IMR-90 (cell line): ENCODE measurements around the gene KIF13A. TPM values are rescaled to one million over a fixed set of nuclear protein-coding genes. Genes with fewer than 3 reads are reported as not detected.
"Not testable (repeated sequence)": the region's sequence is repeated elsewhere in the genome, so short reads cannot be mapped to it uniquely, and the experiment has no call there.

Source experiments
- ATAC-seq: fragments of 200-7000 bp; cut with Tn5 transposase; 2 replicates; pipeline ENCODE4 v1.9.1; 2020; ENCODE audit warnings: low read depth, mild to moderate bottlenecking, moderate library complexity
- BruUV-seq: library from RNA; stranded (reverse); fragments of 400-500 nt; replicated peaks from 2 replicates; lab custom pipeline; 2021; lab: Mats Ljungman, UMichigan
- CTCF ChIA-PET: fragments of 300-600 bp; formaldehyde crosslinking; extraction: SDS; loops from one replicate; lab custom pipeline; 2021; ENCODE audit warnings: antibody characterized with exemption; lab: Yijun Ruan, JAX
- POLR2A ChIA-PET: fragments of 300-600 bp; sonication (Branson Sonifier 250); formaldehyde crosslinking; loops from one replicate; lab custom pipeline; 2022; ENCODE audit warnings: antibody characterized with exemption; ENCODE audit not compliant: unreplicated experiment; lab: Charles Lee
- DNase-seq: peaks from one replicate; pipeline ENCODE4 v3.0.0; 2013
- H2AFZ ChIP-seq: replicated peaks from 2 replicates; pipeline ENCODE3; 2013; ENCODE audit warnings: low read length, mild to moderate bottlenecking; ENCODE audit not compliant: poor library complexity
- H2AK5ac ChIP-seq: 2 replicates; pipeline ENCODE4 v1.6.1; 2013; ENCODE audit warnings: low read depth, low read length, inconsistent platforms
- H2AK9ac ChIP-seq: replicated peaks from 2 replicates; pipeline ENCODE3; 2013; ENCODE audit warnings: mild to moderate bottlenecking, low read depth, low read length, moderate library complexity; ENCODE audit not compliant: poor library complexity
- H2BK120ac ChIP-seq: 2 replicates; pipeline ENCODE4 v1.6.1; 2013; ENCODE audit warnings: low read depth, low read length, inconsistent platforms
- H2BK15ac ChIP-seq: 3 replicates; pipeline ENCODE4 v1.6.1; 2013; ENCODE audit warnings: low read depth, low read length, inconsistent platforms
- H2BK20ac ChIP-seq: 2 replicates; pipeline ENCODE4 v1.6.1; 2013; ENCODE audit warnings: low read depth, mild to moderate bottlenecking, inconsistent platforms, low read length, moderate library complexity
- H2BK5ac ChIP-seq: 2 replicates; pipeline ENCODE4 v1.6.1; 2013; ENCODE audit warnings: mild to moderate bottlenecking, low read depth, low read length, inconsistent platforms; ENCODE audit not compliant: poor library complexity, severe bottlenecking
- H3K14ac ChIP-seq: replicated peaks from 2 replicates; pipeline ENCODE4 v1.6.1; 2013; ENCODE audit warnings: low read depth, low read length, inconsistent platforms
- H3K18ac ChIP-seq: 2 replicates; pipeline ENCODE4 v1.6.1; 2013; ENCODE audit warnings: low read depth, low read length, control low read depth
- H3K23ac ChIP-seq: 2 replicates; pipeline ENCODE4 v1.6.1; 2013; ENCODE audit warnings: low read depth, low read length, inconsistent platforms
- H3K27ac ChIP-seq: 2 replicates; pipeline ENCODE4 v1.5.1; 2013; ENCODE audit warnings: mild to moderate bottlenecking, control low read depth, low read length; ENCODE audit not compliant: insufficient read depth
- H3K27me3 ChIP-seq: 2 replicates; pipeline ENCODE4 v1.6.1; 2013; ENCODE audit warnings: low read length; ENCODE audit not compliant: control insufficient read depth, insufficient read depth
- H3K36me3 ChIP-seq: 2 replicates; pipeline ENCODE4 v1.6.1; 2013; ENCODE audit warnings: low read length, mixed read lengths; ENCODE audit not compliant: control insufficient read depth, insufficient read depth
- H3K4ac ChIP-seq: 2 replicates; pipeline ENCODE4 v1.6.1; 2013; ENCODE audit warnings: low read depth, low read length, inconsistent platforms
- H3K4me1 ChIP-seq: 2 replicates; pipeline ENCODE4 v1.6.1; 2013; ENCODE audit warnings: low read length, mixed read lengths; ENCODE audit not compliant: control insufficient read depth, insufficient read depth
- H3K4me2 ChIP-seq: 2 replicates; pipeline ENCODE4 v1.6.1; 2013; ENCODE audit warnings: low read depth, mild to moderate bottlenecking, control low read depth, low read length, moderate library complexity
- H3K4me3 ChIP-seq: 2 replicates; pipeline ENCODE4 v1.5.1; 2013; ENCODE audit warnings: low read depth, mild to moderate bottlenecking, control low read depth, low read length, moderate library complexity; ENCODE audit not compliant: insufficient read depth
- H3K56ac ChIP-seq: 2 replicates; pipeline ENCODE4 v1.6.1; 2013; ENCODE audit warnings: low read length, inconsistent platforms; ENCODE audit not compliant: insufficient read depth; ENCODE audit errors: extremely low read depth
- H3K79me1 ChIP-seq, 2 experiments: 2 replicates each; pipeline ENCODE4 v1.6.1; 2013; ENCODE audit warnings: low read length in 2 of 2, inconsistent platforms in 1 of 2, low read depth in 1 of 2
- H3K9ac ChIP-seq: 2 replicates; pipeline ENCODE4 v1.6.1; 2013; ENCODE audit warnings: low read depth, low read length, control low read depth
- H3K9me1 ChIP-seq: 2 replicates; pipeline ENCODE4 v1.6.1; 2013; ENCODE audit warnings: low read length, inconsistent platforms; ENCODE audit not compliant: insufficient read depth
- H3K9me3 ChIP-seq: 2 replicates; pipeline ENCODE4 v1.6.1; 2013; ENCODE audit warnings: low read length; ENCODE audit not compliant: control insufficient read depth, insufficient read depth
- H4K20me1 ChIP-seq: 2 replicates; pipeline ENCODE4 v1.6.1; 2013; ENCODE audit warnings: low read length, inconsistent platforms; ENCODE audit not compliant: insufficient read depth
- H4K5ac ChIP-seq: 2 replicates; pipeline ENCODE4 v1.6.1; 2013; ENCODE audit warnings: mild to moderate bottlenecking, low read depth, low read length, control low read depth
- H4K8ac ChIP-seq, 2 experiments: 2 replicates each; pipeline ENCODE4 v1.6.1; 2013; ENCODE audit warnings: low read depth in 2 of 2, low read length in 2 of 2, control low read depth in 1 of 2, inconsistent platforms in 1 of 2
- H4K91ac ChIP-seq: 2 replicates; pipeline ENCODE4 v1.6.1; 2013; ENCODE audit warnings: low read depth, low read length, inconsistent platforms; ENCODE audit not compliant: insufficient read depth
- WGBS, 2 experiments: methylation state at CpG; one replicate each; pipeline versions ENCODE4 v1.1.5 to v1.1.7; 2013; ENCODE audit warnings: missing lambda C conversion rate in 2 of 2; ENCODE audit not compliant: insufficient read length in 1 of 2; ENCODE audit errors: extremely low coverage in 2 of 2; 5-methylcytosine and 5-hydroxymethylcytosine counted together
- dilution Hi-C: fragments of 300-500 bp; cut with HindIII; formaldehyde crosslinking; loops from one replicate; pipeline ENCODE4 v1.14.3; 2018; ENCODE audit warnings: low sequenced_read_pairs; ENCODE audit not compliant: unreplicated experiment
- in situ Hi-C: fragments of 300-500 bp; cut with MboI; formaldehyde crosslinking; loops from 3 replicates; pipeline ENCODE4 v1.14.3; 2019; ENCODE audit warnings: low sequenced_read_pairs, inconsistent platforms, mixed read lengths
- intact Hi-C: fragments of 100-400 bp; cut with micrococcal nuclease; formaldehyde crosslinking; loops from 2 replicates; pipeline ENCODE4 v1.10.0; 2022
- polyA plus RNA-seq, 3 experiments: library from polyadenylated mRNA; depleted of rRNA; stranded (reverse); fragments of >200 nt; gene quantifications; 2 replicates each; pipeline ENCODE4 v1.2.3, GENCODE V29; 2012; ENCODE audit warnings: low replicate concordance in 1 of 3
- total RNA-seq: library from RNA; depleted of rRNA; stranded (reverse); fragments of >200 nt; gene quantifications from 2 replicates; pipeline ENCODE4 v1.2.3, GENCODE V29; 2012

Gene KIF13A
- total and polyA plus RNA-seq, 2 of the 4 experiments (the other 2 are of a cell fraction), result 23.3 to 51.8 TPM

- H3K27me3 ChIP-seq, H3K9ac ChIP-seq, CTCF ChIA-PET, H3K9me3 ChIP-seq, H4K91ac ChIP-seq, H2BK20ac ChIP-seq, H3K27ac ChIP-seq, in situ Hi-C loops, H2AK9ac ChIP-seq, BruUV-seq, H4K20me1 ChIP-seq, H3K14ac ChIP-seq, H2BK5ac ChIP-seq, H2AK5ac ChIP-seq, H3K36me3 ChIP-seq, H3K4me3 ChIP-seq, H3K4ac ChIP-seq, H3K18ac ChIP-seq, H4K5ac ChIP-seq, H3K4me2 ChIP-seq, H3K56ac ChIP-seq, H2AFZ ChIP-seq, H2BK120ac ChIP-seq, intact Hi-C loops, H2BK15ac ChIP-seq, ATAC-seq, H3K23ac ChIP-seq, H4K8ac ChIP-seq, POLR2A ChIA-PET, dilution Hi-C loops: not testable (repeated sequence)
- peaks cover 15% of the 10 kb centered on the region for H3K9me1 ChIP-seq
- peaks cover 17% of the 10 kb centered on the region for H3K4me1 ChIP-seq
- DNase-seq, result peak; percentile 60
- WGBS, 2 experiments, result no CpG with 5 or more reads among the region's 11 CpGs
- H3K79me1 ChIP-seq, result peaks cover 27 to 77% of the 10 kb centered on the region in 2 experiments
These were observed 75.8 kb downstream of the KIF13A start for GRCh38 chr6:17911656-17912055.
